GM18909 (cell line): ENCODE measurements around the gene HOXB4.

ENCODE experiments used
- ATAC-seq: cut with Tn5 transposase; IDR thresholded peaks from one replicate; pipeline ENCODE4 v1.9.1; 2021; ENCODE audit warnings: mild to moderate bottlenecking; ENCODE audit not compliant: unreplicated experiment, poor library complexity

The HOXB4 gene

DNA sequence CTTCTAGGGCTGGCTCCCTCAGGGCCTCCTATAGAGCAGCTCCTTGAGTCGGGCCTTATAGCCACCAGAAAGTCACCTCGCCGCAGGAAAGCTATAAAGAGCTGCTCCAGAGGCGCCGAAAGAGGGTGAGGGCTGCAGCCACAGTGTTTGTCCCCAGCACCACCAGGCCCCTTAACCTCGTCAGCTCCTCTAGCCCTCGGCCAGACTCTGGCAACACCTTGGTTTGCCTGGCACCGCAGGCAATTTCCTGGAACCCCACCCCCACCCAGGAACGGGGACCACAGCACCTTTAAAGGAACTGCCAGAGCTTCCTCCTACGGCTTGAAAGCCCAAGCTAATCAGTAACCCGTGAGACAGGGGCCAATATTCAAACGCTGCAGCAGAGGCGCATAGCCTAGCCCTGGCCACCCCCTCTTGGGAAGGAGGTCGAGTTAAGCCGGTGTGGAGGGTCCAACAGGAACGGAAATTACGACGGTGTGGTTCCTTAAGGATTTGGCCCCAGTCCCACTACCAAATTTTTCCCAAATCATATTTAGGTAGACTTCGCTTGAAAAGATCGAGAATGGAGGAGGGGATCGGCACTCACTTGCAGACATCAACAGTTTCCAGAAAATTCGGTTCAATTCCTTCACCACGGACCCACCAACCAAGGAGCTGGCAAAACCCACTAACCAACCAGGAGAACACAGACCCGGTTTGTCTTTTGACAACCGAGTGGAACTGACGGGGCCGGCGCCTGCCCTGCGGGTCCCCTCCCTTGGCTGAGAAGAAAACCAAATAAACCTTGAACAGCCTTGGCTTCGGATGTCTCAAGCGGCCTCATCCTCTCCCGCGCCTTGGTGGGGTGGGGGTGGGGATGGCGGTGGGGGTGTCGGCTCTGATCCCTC, 23.6 kb upstream of the HOXB4 start:
- ATAC-seq, result no peak

DNA sequence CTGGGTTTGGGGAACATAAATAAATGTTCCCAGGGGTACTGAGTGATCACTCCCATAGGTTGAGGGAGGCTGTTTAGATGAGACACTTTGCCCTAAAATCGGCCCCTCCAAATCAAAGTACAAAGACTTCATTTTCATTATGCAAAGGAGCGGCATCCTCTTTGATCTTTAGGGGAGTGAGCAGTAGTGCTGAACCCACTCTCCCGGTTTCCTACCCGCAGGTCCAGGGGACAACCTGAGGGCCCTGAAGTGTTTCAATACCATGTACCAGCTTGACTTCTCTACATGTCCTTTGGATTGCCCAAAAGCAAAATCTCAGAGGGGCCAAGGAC, 23.0 kb upstream of the HOXB4 start:
- no peak for ATAC-seq

GRCh38 chr17:48600244-48601098, 22.3 kb upstream of the HOXB4 start:
- no peak for ATAC-seq

- ATAC-seq, result no peak
Observed at GRCh38 chr17:48599354-48599753, 21.2 kb upstream of the HOXB4 start.

GRCh38 chr17:48598736-48599135, 20.6 kb upstream of the HOXB4 start:
- ATAC-seq, result no peak

DNA sequence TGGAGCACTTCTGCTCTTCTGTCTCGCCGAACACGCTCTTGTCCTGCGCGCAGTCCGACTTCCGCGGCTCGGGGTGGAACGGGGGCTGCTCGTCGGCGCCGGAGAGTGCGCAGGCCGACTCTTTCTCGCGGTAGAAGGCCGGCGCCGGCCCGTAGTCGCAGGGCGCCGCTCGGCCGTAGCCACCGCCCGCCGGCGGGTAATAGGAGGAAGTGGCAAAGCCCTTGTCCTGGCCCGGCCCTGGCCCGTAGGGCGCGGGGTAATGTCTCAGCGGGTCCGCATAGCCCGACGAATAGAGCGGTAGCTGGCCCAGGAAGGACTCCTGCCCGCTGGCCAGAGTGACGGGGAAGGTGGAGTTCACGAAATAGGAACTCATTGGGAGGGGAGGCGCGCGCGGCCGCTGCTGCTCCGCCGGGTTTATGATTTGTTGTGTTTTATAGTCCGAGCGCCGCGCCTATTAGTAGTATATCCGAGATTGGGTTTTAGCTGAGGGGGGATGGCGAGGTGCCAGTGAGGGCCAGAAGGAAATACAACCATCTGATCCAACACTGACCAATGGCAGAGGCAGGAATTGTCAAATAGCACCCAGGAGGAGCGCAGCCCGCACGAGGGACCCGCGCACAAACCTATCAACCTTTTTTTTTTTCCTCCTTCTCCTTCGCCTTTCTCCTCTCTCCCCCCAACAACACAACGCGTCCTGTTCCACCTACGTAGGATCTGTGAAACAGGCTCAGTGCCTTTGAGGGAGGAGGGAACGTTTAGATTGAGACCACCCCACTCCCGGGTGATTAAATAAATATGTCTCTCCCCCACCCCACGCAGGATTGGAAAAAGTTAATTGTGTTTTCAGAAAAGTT, 19.9 kb upstream of the HOXB4 start:
- ATAC-seq, result no peak

- ATAC-seq, result no peak
Observed at GRCh38 chr17:48597528-48597777, 19.3 kb upstream of the HOXB4 start.

DNA sequence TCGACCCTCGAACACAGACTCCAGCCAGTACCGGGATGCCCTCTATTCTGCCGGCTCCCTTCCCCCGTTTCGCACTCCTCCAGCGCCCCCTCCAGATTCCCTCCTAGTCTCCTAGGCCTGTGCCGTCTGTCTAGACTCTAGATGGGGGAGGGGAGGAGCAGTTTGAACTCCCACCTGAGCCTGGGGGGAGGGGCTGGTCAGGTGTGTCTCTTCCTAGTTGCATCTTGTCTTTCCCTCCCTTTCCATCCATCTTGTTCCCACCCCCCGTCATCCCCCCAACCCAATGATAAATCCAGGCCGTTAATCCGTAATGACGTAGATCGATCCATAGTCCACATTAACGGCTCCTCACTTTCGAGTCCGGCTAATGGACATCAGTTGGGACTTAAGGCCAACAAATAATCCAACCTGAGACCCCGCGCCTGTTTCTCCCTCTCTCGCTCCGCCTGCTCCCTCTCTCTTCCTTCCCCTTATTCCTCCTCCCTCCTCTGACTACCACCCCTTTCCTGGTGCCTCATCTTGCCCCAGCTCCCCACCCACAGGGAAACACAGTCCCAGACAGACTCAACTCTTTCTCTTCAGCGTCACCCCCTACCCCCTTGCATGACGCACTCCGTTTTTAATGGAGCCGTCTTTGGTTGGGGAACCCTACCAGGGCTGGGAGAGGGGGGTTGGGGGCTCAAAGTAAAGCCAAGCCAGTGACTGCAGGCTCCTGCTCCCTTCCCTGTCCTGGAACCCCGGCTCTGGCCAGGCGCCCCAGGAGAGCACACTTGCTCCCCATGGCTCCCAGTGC, 18.8 kb upstream of the HOXB4 start:
- no peak for ATAC-seq

DNA sequence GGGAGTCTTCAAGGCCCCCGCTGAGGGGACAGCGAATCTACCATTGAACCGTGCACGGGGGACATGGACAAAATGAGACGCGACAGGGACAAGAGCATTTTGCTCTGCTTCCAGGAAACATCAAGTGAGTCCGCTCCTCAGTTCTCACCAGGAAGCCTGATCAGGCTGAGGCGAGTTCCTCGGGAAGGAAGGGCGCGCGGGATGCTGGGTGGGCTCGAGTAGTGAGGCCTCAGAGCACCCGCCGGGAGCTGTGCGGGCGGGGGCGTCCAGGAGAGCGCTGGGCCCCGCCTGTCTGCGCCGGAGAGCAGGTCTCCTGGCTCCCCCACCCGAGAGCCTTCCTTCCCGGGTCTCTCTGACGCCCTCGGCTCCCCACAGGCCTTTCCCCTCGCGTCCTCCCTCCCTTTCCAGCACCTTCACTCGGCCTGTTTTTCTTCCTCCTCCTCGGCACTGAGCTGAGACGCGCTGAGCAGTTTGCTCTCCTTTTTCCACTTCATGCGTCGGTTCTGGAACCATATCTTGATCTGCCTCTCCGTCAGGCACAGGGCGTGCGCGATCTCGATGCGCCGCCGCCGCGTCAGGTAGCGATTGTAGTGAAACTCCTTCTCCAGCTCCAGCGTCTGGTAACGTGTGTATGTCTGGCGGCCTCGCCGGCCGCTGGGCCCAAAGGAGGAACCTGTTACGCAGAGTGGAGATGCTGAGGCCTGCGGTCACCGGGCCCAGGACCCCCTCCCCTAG, 18.0 kb upstream of the HOXB4 start:
- ATAC-seq, result no peak

DNA sequence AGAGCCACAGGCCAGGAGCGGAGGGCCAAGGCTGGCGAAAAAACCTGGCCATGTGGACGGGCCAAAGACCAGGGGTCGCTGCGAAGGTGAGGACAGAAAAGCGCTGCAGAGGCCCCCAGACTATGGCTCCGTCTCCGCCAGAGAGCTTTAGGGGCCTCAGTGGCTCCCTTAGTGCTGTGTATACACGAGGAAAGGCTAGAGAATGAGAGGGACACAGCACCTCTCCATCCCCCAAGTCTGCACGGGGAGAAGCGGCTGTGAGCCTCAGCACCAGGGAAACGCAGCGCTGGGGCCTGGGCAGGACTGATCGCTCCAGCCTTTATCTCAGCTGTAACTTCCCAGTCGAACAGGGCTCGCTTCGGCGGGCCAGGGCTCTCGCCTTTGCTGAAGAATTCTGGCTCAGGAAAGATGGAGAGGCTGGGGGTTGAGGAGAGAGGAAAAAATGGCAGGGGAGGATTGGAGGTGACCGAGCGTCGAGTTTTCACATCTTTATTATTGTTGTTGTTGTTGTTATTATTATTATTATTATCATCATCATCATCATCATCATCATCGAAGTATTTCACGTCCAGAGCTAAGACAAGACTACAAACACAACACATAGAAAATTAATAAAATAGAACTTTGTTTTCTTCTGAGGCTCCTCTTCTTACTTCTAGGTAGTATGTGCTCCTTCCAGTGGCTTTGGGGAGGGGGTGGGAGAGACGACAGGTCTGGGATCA, 17.3 kb upstream of the HOXB4 start:
- ATAC-seq, result no peak

- no peak for ATAC-seq
Observed at GRCh38 chr17:48594538-48595277, 16.6 kb upstream of the HOXB4 start.

DNA sequence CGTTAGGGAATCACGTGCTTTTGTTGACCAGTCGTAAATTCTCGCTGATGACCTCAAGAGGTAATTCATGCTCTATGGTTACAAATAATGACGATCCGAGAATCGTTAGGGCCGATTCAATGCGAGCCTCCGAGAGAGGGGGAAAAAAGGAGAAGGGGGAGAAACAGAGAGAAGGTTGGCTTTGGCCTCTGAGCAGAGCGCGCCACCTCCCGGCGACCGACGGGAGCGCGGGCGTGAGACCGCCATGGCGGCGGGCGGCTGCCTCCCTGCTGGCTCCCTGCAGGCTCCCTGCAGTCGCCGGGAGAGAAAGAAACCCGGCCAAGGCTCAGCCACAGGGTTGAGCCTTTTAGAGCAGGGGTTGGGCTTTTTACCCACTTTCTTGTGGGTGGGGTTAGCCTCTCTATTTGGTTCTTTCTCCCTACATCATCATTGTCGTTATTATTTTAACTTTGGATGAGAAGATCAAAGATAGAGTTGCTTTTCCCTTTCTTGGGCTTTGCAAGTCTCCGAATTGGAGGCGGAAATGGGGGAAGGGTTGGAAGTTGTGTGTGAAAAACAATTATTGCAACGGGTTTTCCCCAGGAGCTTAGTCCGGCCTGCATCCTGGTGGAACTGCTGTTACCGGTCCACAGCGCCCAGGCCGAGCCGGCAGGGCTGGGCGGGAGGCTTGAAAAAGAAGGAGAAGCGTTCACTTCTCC, 15.8 kb upstream of the HOXB4 start:
- no peak for ATAC-seq

- ATAC-seq, result no peak
Observed at GRCh38 chr17:48593126-48593829, 15.1 kb upstream of the HOXB4 start, which contains the start of gene HOXB5. Gene HOXB5, minus strand, starts transcription at chr17:48593779. Its CDS starts 97 bp downstream, at chr17:48593682.

DNA sequence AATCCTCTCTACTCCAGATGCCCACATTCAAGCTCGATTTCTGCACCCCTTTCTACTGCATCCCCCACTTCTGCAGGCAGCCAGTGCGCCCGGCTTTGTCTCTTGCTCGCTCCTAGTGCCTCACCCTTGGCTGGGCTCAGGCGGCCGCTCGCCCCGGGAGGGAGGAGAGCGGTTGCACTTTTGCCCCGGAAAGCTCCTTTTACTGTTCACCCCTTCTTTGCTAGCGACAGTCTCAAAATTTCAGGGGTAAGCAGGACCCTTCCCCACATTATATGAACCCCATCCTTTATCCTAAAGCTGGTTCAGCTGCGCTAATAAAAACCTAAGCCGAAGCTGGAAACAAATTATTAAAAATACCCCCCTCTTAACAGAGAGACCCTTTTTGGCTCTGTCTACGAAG, 14.4 kb upstream of the HOXB4 start:
- ATAC-seq, result no peak

GRCh38 chr17:48592057-48592514, 13.9 kb upstream of the HOXB4 start:
- no peak for ATAC-seq

DNA sequence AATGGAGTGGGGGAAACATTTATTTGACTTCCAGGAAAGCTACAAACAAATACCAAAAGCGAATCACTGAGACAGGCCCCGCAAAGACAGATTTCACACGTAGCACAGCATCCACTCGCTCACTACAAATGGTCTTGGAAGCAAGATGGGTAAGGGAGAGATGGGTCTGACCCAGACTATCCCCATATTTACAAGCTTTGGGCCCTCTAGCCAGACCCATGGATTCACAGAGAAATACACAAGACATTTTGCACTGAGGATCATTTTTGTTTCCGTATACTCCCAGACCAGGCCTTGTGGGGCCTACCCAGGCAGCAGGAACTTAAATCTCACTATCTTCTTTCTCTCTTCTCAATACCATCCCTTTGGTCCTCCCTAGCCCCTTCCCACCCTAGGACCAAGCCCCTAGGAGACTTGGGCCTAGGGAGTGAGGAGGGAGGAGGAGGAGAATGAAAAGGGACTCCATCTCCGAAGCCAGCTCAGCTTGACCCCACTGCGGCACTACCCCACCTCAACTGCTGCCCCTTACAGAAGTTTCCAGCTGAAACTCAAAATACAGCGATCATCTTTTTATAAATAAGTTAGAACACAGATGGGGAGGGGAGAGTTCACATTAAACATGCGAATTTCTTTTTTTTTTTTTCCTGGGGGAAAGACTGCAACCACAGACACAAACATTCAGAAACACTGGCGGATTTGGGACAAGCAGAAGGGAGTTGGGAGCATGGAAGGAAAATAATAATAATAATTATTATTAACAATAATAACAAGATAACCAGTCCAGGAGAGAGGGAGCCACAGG, 13.3 kb upstream of the HOXB4 start:
- ATAC-seq, result no peak
